Activated T-cell treated with anti-CD3 and anti-CD28 coated beads, Interleukin-2, amount 50 U/mL, for 24 hours (primary cell): ENCODE measurements around the gene MRPS22.

Source experiments
- DNase-seq: peaks from one replicate; pipeline ENCODE4 v3.0.0-alpha.2; 2020
- H3K27ac Mint-ChIP-seq: 2 replicates; pipeline ENCODE4 v1.8.0; 2020; ENCODE audit warnings: mild to moderate bottlenecking, mixed read lengths
- H3K27me3 Mint-ChIP-seq: 2 replicates; pipeline ENCODE4 v1.8.0; 2020; ENCODE audit warnings: mixed read lengths
- H3K36me3 Mint-ChIP-seq: 2 replicates; pipeline ENCODE4 v1.8.0; 2020; ENCODE audit warnings: low read depth, mixed read lengths
- H3K4me1 Mint-ChIP-seq: 2 replicates; pipeline ENCODE4 v1.8.0; 2020; ENCODE audit warnings: low read depth, mixed read lengths
- H3K4me3 Mint-ChIP-seq: 2 replicates; pipeline ENCODE4 v1.8.0; 2020; ENCODE audit warnings: mild to moderate bottlenecking, moderate library complexity, mixed read lengths
- H3K9me3 Mint-ChIP-seq: 2 replicates; pipeline ENCODE4 v1.8.0; 2020; ENCODE audit warnings: mixed read lengths

MRPS22 gene

DNA sequence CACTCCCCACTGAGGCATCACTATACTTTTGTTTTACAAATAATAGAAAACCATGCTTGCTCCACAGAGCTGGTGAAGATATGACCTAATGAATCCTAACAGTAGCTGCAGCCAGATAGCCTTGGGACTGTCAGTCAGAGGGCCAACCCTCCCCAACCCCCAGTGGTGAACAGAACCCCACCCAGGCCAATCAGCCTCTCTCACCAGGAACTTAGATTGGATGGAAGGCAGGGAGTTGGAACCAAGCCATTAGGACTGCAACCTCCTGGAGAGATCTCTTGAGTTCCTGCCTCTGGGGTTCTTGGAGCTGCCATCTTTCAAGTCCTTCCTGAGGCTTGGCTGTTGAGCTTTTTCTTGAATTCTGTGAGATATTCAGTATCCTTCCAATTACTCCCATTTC is 3.0 kb upstream of the MRPS22 start:
- Mint-ChIP-seq H3K27ac (no peak overlapping the region), H3K9me3 (peaks cover 2% of the 10 kb centered on the region), H3K36me3 (no peaks in the 10 kb centered on the region), H3K27me3 (peaks cover 15% of the 10 kb centered on the region), H3K4me1 (peaks cover 16% of the 10 kb centered on the region), H3K4me3 (no peak overlapping the region)
- DNase-seq: no peak

- peaks cover 15% of the 10 kb centered on the region for H3K27me3 Mint-ChIP-seq
Measured at GRCh38 chr3:139342054-139342453, 1.8 kb upstream of the MRPS22 start.

GRCh38 chr3:139346771-139347170 is 3.0 kb downstream of the MRPS22 start:
- DNase-seq: no peak
- Mint-ChIP-seq H3K4me3 (no peak overlapping the region), H3K27ac (peak overlapping the region; percentile 51), H3K27me3 (no peaks in the 10 kb centered on the region), H3K9me3 (peaks cover 2% of the 10 kb centered on the region), H3K4me1 (peaks cover 16% of the 10 kb centered on the region), H3K36me3 (peaks cover 52% of the 10 kb centered on the region)

More at GRCh38 chr3:139342054-139342453, 1.8 kb upstream of the MRPS22 start:
- Mint-ChIP-seq H3K9me3 (peaks cover 2% of the 10 kb centered on the region), H3K4me1 (peaks cover 20% of the 10 kb centered on the region), H3K36me3 (peaks cover 6% of the 10 kb centered on the region), H3K27ac (no peak overlapping the region), H3K4me3 (no peak overlapping the region)
- no peak for DNase-seq

DNA sequence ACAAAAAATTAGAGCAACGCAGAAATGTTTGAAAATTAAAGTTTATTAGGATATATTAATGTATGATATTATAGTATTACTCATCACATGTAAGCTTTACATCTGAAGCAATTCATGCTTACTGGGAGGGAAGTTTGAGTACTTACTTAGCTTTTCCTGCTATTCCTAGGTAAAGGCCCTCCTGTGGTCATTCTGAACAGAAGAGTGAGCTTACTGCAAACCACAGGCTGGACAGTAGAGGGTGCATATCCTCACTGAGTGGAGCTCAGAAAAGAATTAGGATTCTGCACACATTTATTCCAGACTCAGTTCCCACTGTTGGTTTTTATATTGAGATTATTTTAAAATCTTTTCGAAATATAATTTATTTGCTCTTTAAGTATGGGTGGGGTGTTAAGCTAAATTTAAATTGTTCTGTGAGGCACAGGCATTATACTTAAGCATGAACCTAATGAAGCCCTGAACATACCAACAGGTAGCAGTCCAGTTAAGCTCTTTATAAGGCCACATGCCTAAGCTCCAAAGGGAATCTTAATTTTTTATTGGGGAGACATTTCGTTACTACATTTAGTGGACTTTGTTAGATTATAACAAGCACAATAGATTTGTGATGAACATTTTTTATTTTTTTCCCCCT is 10.2 kb downstream of the MRPS22 start:
- DNase-seq: no peak
- H3K9me3 Mint-ChIP-seq: no peaks in the 10 kb centered on the region
- H3K27ac Mint-ChIP-seq: no peak overlapping the region

DNA sequence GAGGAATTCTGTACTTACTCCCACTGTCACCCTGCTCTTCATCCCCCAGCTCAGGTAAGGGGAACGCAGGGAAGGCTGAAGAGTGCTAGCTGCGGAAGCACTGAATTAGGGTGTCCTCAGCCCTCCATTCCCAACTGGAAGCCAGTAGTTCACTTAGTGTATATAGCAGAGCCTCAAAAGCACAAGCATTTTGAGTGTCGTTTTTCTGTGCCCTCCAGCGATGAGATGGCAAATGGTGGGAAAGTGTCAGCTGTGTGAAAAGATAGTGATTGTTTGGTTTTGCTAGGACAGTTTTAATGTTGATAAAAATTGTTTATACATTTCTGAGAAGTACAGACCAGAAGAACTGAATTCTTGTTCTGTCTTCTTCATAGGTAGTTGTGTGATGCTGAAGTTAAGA is 10.8 kb downstream of the MRPS22 start:
- peaks cover 53% of the 10 kb centered on the region for H3K4me1 Mint-ChIP-seq
- H3K4me3 Mint-ChIP-seq: no peak overlapping the region
- H3K36me3 Mint-ChIP-seq: peaks cover 96% of the 10 kb centered on the region
- H3K27ac Mint-ChIP-seq: peak overlapping the region; percentile 69
- H3K9me3 Mint-ChIP-seq: no peaks in the 10 kb centered on the region
- DNase-seq: no peak
- no peaks in the 10 kb centered on the region for H3K27me3 Mint-ChIP-seq

More for the DNA sequence above, 10.2 kb downstream of the MRPS22 start:
- Mint-ChIP-seq H3K4me3 (no peak overlapping the region), H3K36me3 (peaks cover 96% of the 10 kb centered on the region), H3K4me1 (peaks cover 52% of the 10 kb centered on the region), H3K27me3 (no peaks in the 10 kb centered on the region)

DNA sequence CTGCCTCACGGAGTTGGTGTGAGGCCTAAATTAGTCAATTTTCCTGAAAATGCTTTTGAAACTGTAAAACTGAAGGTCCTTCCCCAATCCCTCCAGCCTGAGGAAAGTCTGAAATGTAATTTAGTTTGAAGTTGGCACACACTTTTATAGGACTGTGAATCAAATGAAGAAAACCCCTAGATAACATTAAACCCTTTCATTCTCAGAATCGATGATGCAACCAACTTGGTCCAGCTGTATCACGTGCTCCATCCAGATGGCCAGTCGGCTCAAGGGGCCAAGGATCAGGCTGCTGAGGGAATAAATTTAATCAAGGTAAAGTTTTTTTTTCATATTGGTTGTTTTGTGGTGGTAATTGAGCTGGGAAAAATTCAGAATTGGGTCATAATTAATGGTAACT is 11.7 kb downstream of the MRPS22 start:
- Mint-ChIP-seq H3K4me1 (peaks cover 53% of the 10 kb centered on the region), H3K36me3 (peaks cover 95% of the 10 kb centered on the region), H3K9me3 (no peaks in the 10 kb centered on the region), H3K27me3 (no peaks in the 10 kb centered on the region), H3K4me3 (no peak overlapping the region), H3K27ac (peak overlapping the region; percentile 55)
- no peak for DNase-seq

GRCh38 chr3:139355891-139356290 is 12.1 kb downstream of the MRPS22 start:
- Mint-ChIP-seq H3K27me3 (no peaks in the 10 kb centered on the region), H3K4me3 (no peak overlapping the region), H3K27ac (peak overlapping the region; percentile 55), H3K4me1 (peaks cover 53% of the 10 kb centered on the region), H3K36me3 (peaks cover 95% of the 10 kb centered on the region), H3K9me3 (no peaks in the 10 kb centered on the region)
- no peak for DNase-seq

GRCh38 chr3:139357899-139358298 is 14.1 kb downstream of the MRPS22 start:
- H3K9me3 Mint-ChIP-seq: no peaks in the 10 kb centered on the region
- no peak for DNase-seq
- H3K27me3 Mint-ChIP-seq: no peaks in the 10 kb centered on the region
- peak overlapping the region; percentile 85 for H3K27ac Mint-ChIP-seq
- H3K4me3 Mint-ChIP-seq: no peak overlapping the region
- peaks cover 48% of the 10 kb centered on the region for H3K4me1 Mint-ChIP-seq
- peaks cover 94% of the 10 kb centered on the region for H3K36me3 Mint-ChIP-seq

- Mint-ChIP-seq H3K4me3 (no peak overlapping the region), H3K9me3 (no peaks in the 10 kb centered on the region), H3K36me3 (peaks cover 95% of the 10 kb centered on the region), H3K4me1 (peaks cover 43% of the 10 kb centered on the region), H3K27ac (peak overlapping the region; percentile 85), H3K27me3 (no peaks in the 10 kb centered on the region)
- DNase-seq: no peak
Measured at GRCh38 chr3:139358841-139359562, 15.2 kb downstream of the MRPS22 start.

DNA sequence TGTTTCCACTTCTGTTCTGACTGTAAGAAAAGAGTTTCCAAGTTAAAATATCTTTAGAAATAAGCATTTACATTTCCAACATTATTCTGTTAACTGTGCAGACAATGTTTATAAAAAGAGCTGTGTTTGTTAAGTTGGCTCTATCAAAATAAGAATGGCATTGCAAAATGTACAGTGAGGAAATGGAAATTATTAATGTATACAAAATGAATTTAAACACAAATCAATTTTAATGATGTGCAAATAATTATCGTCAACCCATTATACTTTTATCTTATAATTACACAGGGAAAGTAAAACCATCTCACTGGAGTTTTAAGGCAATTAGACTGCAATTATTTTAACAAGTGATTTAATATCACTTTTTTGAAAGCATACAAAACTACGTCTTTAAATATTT is 17.5 kb downstream of the MRPS22 start:
- peaks cover 94% of the 10 kb centered on the region for H3K36me3 Mint-ChIP-seq
- DNase-seq: no peak
- H3K27me3 Mint-ChIP-seq: no peaks in the 10 kb centered on the region
- peak overlapping the region; percentile 55 for H3K27ac Mint-ChIP-seq
- H3K4me1 Mint-ChIP-seq: peaks cover 28% of the 10 kb centered on the region
- no peak overlapping the region for H3K4me3 Mint-ChIP-seq
- H3K9me3 Mint-ChIP-seq: no peaks in the 10 kb centered on the region

- Mint-ChIP-seq H3K36me3 (peaks cover 94% of the 10 kb centered on the region), H3K27ac (peak overlapping the region; percentile 31), H3K4me3 (no peak overlapping the region), H3K9me3 (no peaks in the 10 kb centered on the region), H3K4me1 (peaks cover 8% of the 10 kb centered on the region), H3K27me3 (no peaks in the 10 kb centered on the region)
- DNase-seq: no peak
Measured at GRCh38 chr3:139364549-139364948, 20.7 kb downstream of the MRPS22 start.

- no peak overlapping the region for H3K27ac Mint-ChIP-seq
- H3K9me3 Mint-ChIP-seq: no peaks in the 10 kb centered on the region
- DNase-seq: no peak
- no peak overlapping the region for H3K4me3 Mint-ChIP-seq
- no peaks in the 10 kb centered on the region for H3K27me3 Mint-ChIP-seq
- H3K4me1 Mint-ChIP-seq: peaks cover 6% of the 10 kb centered on the region
- H3K36me3 Mint-ChIP-seq: peaks cover 89% of the 10 kb centered on the region
Measured at GRCh38 chr3:139374099-139374498, 30.3 kb downstream of the MRPS22 start.

GRCh38 chr3:139377378-139377777 is 33.6 kb downstream of the MRPS22 start:
- H3K27me3 Mint-ChIP-seq: no peaks in the 10 kb centered on the region
- H3K4me3 Mint-ChIP-seq: no peak overlapping the region
- peak overlapping the region; percentile 12 for H3K27ac Mint-ChIP-seq
- no peak for DNase-seq
- no peaks in the 10 kb centered on the region for H3K9me3 Mint-ChIP-seq
- H3K4me1 Mint-ChIP-seq: peaks cover 28% of the 10 kb centered on the region
- peaks cover 87% of the 10 kb centered on the region for H3K36me3 Mint-ChIP-seq

GRCh38 chr3:139378587-139379241 is 34.9 kb downstream of the MRPS22 start:
- Mint-ChIP-seq H3K27ac (peak overlapping the region; percentile 57), H3K4me1 (peaks cover 35% of the 10 kb centered on the region), H3K9me3 (no peaks in the 10 kb centered on the region), H3K4me3 (no peak overlapping the region), H3K36me3 (peaks cover 85% of the 10 kb centered on the region), H3K27me3 (no peaks in the 10 kb centered on the region)
- no peak for DNase-seq

- Mint-ChIP-seq H3K4me3 (no peak overlapping the region), H3K27ac (peak overlapping the region; percentile 15), H3K27me3 (no peaks in the 10 kb centered on the region), H3K4me1 (peaks cover 48% of the 10 kb centered on the region), H3K9me3 (no peaks in the 10 kb centered on the region), H3K36me3 (peaks cover 83% of the 10 kb centered on the region)
- DNase-seq: no peak
Measured at GRCh38 chr3:139380575-139380974, 36.8 kb downstream of the MRPS22 start.
